GM19238 (cell line): ENCODE measurements around the gene L3HYPDH.
A peak's percentile ranks its signal among the peaks of the same experiment; 100 is the strongest.
"Not testable (repeated sequence)": the region's sequence is repeated elsewhere in the genome, so short reads cannot be mapped to it uniquely, and the experiment has no call there.

Source experiments
- DNase-seq: peaks from one replicate; pipeline ENCODE4 v3.0.0; 2011; ENCODE audit warnings: low spot score; ENCODE audit not compliant: insufficient read length

The L3HYPDH gene

GRCh38 chr14:59478540-59478939 is 5.7 kb downstream of the L3HYPDH start:
- no peak for DNase-seq

- DNase-seq, result no peak
Observed at GRCh38 chr14:59475709-59476108, 8.5 kb downstream of the L3HYPDH start.

DNA sequence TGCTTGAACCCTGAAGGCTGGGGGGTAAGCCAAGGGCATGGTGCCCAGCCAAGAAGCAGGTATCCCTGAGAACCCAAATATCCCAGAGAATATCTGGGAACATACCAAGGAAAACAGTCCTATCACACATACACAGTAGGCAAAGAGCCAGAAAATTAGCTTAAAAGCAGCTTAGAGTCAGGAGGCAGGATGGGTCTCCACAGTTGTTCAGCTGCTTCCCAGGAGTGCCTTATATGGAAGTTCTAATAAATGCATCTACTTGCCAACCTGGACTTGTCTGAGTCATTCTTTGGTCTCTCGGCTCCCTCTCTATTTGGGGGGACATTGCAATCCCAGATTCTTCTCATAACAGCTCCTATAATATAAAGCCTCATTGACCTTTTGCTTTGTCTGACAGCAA is 10.0 kb downstream of the L3HYPDH start:
- DNase-seq, result no peak

DNA sequence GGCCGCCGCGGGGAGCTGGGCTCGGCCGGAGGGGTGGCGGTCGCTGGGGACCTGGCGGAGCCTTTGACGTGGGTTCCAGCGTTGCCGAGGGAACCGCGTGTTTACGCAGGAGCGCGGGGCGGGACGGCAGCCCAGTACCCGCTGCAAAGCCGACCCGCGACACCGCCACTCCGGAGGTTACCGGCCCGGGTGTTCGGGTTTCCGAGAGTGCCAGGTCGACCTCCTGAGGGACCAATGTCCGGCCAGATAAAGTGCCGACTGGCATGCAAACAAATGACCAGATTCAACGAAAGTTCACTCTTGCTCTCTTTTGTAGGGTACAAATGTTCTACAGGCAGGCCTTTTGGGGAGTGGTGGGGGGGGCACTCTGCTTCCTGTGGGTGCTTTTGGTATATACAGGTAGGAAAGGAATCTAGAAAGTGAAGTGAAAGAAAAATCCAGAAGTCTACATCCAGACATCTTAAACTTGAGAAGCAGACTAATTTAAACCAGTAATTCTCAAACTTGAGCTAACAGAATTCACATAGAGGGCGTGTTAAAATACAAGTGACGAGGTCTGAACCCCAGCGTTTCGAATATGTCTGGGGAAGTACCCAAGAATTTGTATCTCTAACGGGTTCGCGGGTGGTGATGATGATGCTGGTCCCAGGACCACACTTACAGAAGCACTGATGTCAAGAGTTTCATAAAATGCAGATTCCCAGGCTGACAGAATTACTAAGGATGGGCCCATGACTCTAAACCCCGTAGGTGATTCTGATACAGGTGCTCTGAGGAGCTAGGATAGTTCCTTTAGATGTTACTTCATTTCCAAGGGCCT is 18.7 kb downstream of the L3HYPDH start, which contains the start of gene GPR135:
GPR135 (minus strand) TSS at position 65 of the 820 bp plus-strand sequence. CDS start 154 bp downstream, outside the sequence.
- DNase-seq, result peak; percentile 23

DNA sequence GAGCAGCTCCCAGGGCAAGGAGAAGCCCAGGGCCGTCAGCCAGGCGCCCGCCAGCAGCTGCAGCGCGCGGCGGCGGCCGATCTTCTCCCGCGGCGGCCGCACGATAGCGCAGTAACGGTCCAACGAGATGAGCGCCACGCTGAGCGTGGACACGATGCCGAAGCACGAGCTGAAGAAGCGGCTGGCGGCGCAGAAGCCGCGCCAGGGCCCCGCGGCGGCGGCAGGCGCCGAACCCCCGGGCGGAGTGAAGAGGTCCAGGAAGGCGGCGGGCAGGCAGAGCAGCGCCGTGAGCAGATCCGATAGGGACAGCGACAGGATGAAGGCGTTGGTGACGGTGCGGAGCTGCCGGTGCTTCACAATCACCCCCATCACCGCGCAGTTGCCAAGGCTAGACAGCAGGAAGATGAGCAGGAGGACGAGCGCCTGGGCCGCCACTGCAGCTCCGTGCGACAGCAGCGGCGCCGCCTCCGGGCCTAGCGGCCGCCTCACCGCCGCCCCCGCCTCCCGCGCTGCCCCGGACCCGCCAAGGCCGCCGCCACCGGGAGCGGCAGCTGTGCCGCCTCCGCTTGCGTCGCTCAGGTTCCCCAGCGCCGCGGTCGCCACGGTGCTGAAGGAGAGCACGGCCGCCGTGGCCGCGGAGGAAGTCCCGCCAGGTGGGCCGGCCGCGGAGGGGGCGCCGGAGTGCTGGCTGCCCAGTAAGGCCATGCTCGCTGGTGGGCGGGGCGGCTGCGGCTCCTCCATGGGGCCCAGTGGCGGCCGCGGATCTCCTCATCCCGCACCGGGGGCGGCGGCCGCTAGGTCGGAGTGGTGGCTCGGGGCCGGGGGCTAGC is 19.5 kb downstream of the L3HYPDH start:
- peak; percentile 43 for DNase-seq

DNA sequence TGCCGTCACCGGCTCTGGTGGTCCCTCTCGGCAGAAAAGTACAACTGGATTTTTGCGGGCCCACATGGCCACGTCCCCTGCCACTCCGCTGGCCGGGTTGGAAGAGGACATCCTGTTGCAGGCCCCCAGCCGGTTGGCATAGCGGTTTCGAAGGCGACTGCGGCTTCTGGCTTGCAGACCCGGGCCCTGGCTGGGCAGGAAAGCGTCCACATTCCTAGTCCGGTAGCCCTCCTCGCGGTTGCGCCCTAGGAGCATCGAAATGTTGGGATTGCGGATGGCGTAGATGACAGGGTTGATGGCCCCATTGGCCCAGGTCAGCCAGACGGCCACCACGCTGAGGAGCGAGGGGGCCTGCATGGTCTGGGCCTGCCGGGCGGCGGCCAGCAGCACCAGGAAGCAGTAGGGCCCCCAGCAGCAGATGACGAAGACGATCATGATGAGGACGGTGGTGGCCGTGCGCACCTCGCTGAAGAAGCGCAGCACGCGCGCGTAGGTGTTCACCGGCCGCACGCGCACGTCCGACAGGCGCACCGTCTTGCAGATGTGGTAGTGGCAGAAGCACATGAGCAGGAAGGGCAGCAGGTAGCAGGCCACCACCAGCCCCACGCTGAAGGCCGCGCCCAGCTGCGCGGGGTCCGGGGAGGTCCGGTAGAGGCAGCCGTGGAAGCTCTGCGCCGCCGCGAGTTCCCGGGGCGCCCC is 20.3 kb downstream of the L3HYPDH start:
- DNase-seq, result no peak

- no peak for DNase-seq
Observed at GRCh38 chr14:59461891-59462290, 22.3 kb downstream of the L3HYPDH start.

GRCh38 chr14:59460378-59460777 is 23.8 kb downstream of the L3HYPDH start:
- DNase-seq, result no peak

DNA sequence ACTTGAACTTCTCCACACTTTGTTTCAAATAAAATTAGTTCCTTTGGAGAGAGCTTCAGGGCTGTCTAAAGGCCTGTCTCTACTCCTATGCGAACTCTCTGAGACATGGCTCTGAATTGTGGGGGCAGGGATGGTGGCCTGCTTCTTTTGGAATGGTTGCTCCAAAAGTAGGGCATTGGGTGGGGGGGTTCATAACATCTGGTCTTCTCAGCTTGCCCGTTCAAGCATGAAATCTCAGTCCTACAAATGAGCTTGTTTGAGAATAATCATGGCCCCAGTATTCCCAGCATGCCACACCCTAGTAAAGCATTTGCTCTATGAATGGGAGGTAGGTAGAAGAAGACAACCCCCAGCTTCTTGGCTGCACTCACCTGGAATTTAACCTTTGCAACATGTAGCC is 25.7 kb downstream of the L3HYPDH start:
- no peak for DNase-seq

GRCh38 chr14:59455411-59455810 is 28.8 kb downstream of the L3HYPDH start:
- no peak for DNase-seq

DNA sequence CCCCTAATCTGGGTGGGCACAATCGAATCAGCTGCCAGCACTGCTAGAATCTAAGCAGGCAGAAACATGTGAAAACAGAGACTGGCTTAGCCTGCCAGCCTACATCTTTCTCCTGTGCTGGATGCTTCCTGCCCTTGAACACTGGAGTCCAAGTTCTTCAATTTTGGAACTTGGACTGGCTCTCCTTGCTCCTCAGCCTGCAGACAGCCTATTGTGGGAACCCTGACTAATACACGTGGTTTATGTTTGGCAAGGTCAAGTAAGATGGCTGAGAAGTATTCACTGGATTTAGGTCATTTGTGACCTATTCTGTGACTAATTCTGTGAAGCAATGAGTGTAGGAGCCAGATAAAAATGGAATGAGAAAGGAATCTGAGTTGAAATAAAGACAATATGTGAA is 30.1 kb downstream of the L3HYPDH start:
- DNase-seq, result no peak

GRCh38 chr14:59451849-59452248 is 32.4 kb downstream of the L3HYPDH start:
- no peak for DNase-seq

GRCh38 chr14:59450716-59451115 is 33.5 kb downstream of the L3HYPDH start:
- no peak for DNase-seq

DNA sequence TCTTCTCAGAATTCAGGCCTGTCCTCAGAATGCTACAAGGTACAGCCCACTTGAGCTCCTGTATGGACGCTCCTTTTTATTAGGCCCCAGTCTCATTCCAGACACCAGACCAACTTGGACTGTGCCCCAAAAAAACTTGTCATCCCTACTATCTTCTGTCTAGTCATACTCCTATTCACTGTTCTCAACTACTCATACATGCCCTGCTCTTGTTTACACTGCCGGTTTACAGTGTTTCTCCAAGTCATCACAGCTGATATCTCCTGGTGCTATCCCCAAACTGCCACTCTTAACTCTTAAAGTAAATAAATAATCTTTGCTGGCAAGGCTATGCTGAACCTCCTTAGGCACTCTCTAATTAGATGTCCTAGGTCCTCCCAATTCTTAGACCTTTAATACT is 35.5 kb downstream of the L3HYPDH start:
- DNase-seq, result not testable (repeated sequence)

- DNase-seq, result no peak
Observed at GRCh38 chr14:59439256-59439965, 44.8 kb downstream of the L3HYPDH start.

DNA sequence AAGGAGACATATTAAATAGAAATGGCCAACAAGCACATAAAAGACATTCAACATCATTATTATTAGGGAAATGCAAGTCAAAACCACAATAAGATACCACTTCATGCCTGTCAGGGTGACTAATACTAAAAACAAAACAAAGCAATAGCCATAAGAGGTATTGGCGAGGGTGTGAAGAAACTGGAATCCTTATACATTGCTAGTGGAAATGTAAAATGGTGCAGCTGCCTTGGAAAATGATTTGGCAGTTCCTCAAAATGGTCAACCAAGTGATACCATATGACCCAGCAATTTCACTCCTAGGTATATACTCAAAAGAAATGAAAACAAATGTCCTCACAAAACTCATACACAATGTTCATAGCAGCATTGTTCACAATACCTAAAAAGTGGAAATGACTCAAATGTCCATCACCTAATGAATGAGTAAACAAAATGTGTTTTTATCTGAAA is 46.0 kb downstream of the L3HYPDH start:
- DNase-seq, result no peak

GRCh38 chr14:59435987-59436386 is 48.2 kb downstream of the L3HYPDH start:
- DNase-seq, result no peak

DNA sequence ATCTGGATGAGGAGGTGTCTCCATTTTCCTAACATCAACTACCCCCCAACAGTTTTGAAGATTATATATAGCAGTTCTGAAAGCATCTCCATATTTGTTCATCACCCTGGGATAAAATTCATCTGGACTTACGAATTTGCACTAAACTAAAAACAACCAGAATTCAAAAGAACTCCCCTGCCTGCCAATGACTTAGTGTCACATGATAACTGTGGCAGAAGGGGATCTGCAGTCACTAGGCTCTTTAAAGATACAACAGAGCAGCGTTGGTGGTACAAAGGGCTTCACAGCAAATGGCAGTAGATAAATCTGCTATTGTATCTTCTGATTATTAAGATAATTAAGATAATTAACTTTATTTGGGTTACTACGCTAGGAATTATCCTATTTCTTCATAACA is 49.1 kb downstream of the L3HYPDH start:
- DNase-seq, result no peak

DNA sequence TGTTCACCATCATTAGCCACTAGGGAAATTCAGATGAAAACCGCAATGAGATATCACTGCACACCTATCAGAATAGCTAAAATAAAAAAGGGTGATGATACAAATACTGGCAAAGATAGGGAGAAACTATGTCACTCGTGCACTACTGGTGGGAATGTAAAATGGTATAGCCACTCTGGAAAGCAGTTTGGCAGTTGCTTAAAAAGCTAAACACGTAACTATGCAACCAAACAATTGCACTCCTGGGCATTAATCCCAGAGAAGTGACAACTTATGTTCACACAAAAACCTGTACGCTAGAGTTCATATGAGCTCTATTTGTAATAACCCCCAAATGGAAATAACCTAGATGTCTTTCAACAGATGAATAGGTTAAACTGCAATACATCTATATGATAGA is 54.4 kb downstream of the L3HYPDH start:
- DNase-seq, result no peak

- no peak for DNase-seq
Observed at GRCh38 chr14:59428581-59429012, 55.6 kb downstream of the L3HYPDH start.
